Heart left ventricle (tissue), 16 donors: ENCODE measurements around the gene CDKL5. TPM values are rescaled to one million over a fixed set of nuclear protein-coding genes. Genes with fewer than 3 reads are reported as not detected.

Experiments used
- ATAC-seq, 4 donors: fragments of 200-7000 bp; cut with Tn5 transposase; one replicate each; pipeline ENCODE4 v1.9.1; 2020 to 2022; ENCODE audit warnings: moderate library complexity in 4 of 4, mild to moderate bottlenecking in 3 of 4, moderate number of reproducible peaks in 1 of 4
- DNase-seq, 5 donors: peaks; one replicate each; pipeline ENCODE4 v3.0.0-alpha.2; 2020
- H3K27ac ChIP-seq, 12 donors: fragments of 200-600 bp; sonication (generic) in 4 of 12; one replicate each; pipeline versions ENCODE4 v1.5.0 to v1.8.0; 2016 to 2022; ENCODE audit warnings: mild to moderate bottlenecking in 2 of 12
- H3K27me3 ChIP-seq, 9 donors: fragments of 200-600 bp; sonication (generic) in 2 of 9; one replicate each; pipeline versions ENCODE4 v1.5.1 to v1.8.0; 2016 to 2022; ENCODE audit warnings: mild to moderate bottlenecking in 3 of 9
- H3K36me3 ChIP-seq, 9 donors: fragments of 200-600 bp; sonication (generic) in 2 of 9; one replicate each; pipeline versions ENCODE4 v1.5.0 to v1.8.0; 2018 to 2022; ENCODE audit warnings: mild to moderate bottlenecking in 2 of 9
- H3K4me1 ChIP-seq, 12 donors: fragments of 200-600 bp; sonication (generic) in 4 of 12; one replicate each; pipeline versions ENCODE4 v1.5.0 to v1.8.0; 2016 to 2022; ENCODE audit warnings: mild to moderate bottlenecking in 3 of 12
- H3K4me3 ChIP-seq, 12 donors: fragments of 200-600 bp; sonication (generic) in 4 of 12; one replicate each; pipeline versions ENCODE4 v1.5.0 to v1.8.0; 2017 to 2022; ENCODE audit warnings: mild to moderate bottlenecking in 9 of 12, moderate library complexity in 4 of 12
- H3K9me3 ChIP-seq, 12 donors: fragments of 200-600 bp; sonication (generic) in 4 of 12; one replicate each; pipeline versions ENCODE4 v1.5.0 to v1.8.0; 2016 to 2022; ENCODE audit warnings: mild to moderate bottlenecking in 1 of 12
- CTCF ChIP-seq, 12 donors: fragments of 200-600 bp; sonication (generic) in 4 of 12; IDR thresholded peaks; one replicate each; pipeline versions ENCODE4 v1.5.0 to v1.8.0; 2018 to 2022; ENCODE audit warnings: antibody characterized with exemption in 12 of 12, mild to moderate bottlenecking in 5 of 12
- POLR2A ChIP-seq, 2 donors: fragments of 450-650 bp; IDR thresholded peaks; one replicate each; pipeline ENCODE4 v1.6.1; 2017; ENCODE audit warnings: antibody characterized with exemption in 2 of 2, mild to moderate bottlenecking in 2 of 2, moderate library complexity in 2 of 2
- WGBS, 4 donors: extraction: QIAGEN DNeasy Blood & Tissue Kit in 2 of 4; methylation state at CpG; one replicate each; pipeline versions ENCODE4 v1.1.5 to v1.1.7; 2013 to 2018; 5-methylcytosine and 5-hydroxymethylcytosine counted together
- intact Hi-C, 10 donors: fragments of 100-400 bp; cut with DNase I; formaldehyde crosslinking; loops; one replicate each; pipeline versions ENCODE4 v1.11.1 to v1.14.2; 2022
- polyA plus RNA-seq, 2 donors: library from polyadenylated mRNA; stranded (reverse); fragments of 200-250 nt; gene quantifications; one replicate each; pipeline ENCODE4 v1.2.3, GENCODE V29; 2013
- total RNA-seq, 9 donors: library from RNA; depleted of rRNA in 2 of 9; stranded (reverse); fragments of >200 nt in 2 of 9; fragmentation: NEBNext Ultra II Directional in 3 of 9; extraction: Animal tissue kit (Norgen Biotek cat#: 25700) in 3 of 9; gene quantifications; one replicate each; pipeline versions ENCODE4 v1.1.0 to v1.2.4, GENCODE V29; 2016 to 2023
- donor health status: ischemic (EF 13 %, LVEDD 7.1; RV severe dilation, severe dysfunction).
- donor health status: healthy with polysubstance abuse.
- donor health status: DM: no; HTN: yes; CAD: no.
- donor health status: DM: no; HTN: no; CAD: no.
- donor health status: ischemic (EF 25% LVEDD 6.9; RV normal size, moderate dysfunction).
- donor health status: ischemic (EF 25% LVEDD 5.7; RV mildly dilated, moderate dysfunction).
- donor health status: healthy.
- donor health status: DM: yes; HTN: yes; CAD: no.
- donor health status: ischemic (EF 35%, LVEDD 5.7; RV mildly dilated, moderate dysfunction).
- donor health status: nonischemic (EF 11% LVEDD 7.7; RV severe dilation, severe dysfunction).
- donor health status: DM: yes; HTN: yes; CAD: no.
- donor health status: PGD.
- donor health status: ischemic (EF 29% LVEDD 5.4; RV normal size, mild dysfunction).
- donor health status: nonischemic (EF 23%, LVEDD 6.1; RV moderate dilation, normal function).

Gene CDKL5
- total and polyA plus RNA-seq, 11 donors = 3.0 to 12.5 (median 9.3) TPM

- Histone ChIP-seq H3K27me3 (no peaks in the 10 kb centered on the region), H3K27ac (no peak overlapping the region), H3K36me3 (no peaks in the 10 kb centered on the region), H3K4me1 (no peaks in the 10 kb centered on the region), H3K9me3 (no peaks in the 10 kb centered on the region), H3K4me3 (no peak overlapping the region)
- TF ChIP-seq CTCF (IDR thresholded peaks at IDR 0.05) (no peak), POLR2A (IDR thresholded peaks at IDR 0.05) (no peak)
- DNase-seq (no peak), ATAC-seq (no peak)
- WGBS, 4 donors = 78 to 97% (median 85%) methylated on average over 2 of the region's 2 CpGs
- intact Hi-C loops = no loop called here
Measured at GRCh38 chrX:18638398-18638797, 213.0 kb downstream of the CDKL5 start.

GRCh38 chrX:18639280-18639679 is 213.9 kb downstream of the CDKL5 start:
- Histone ChIP-seq H3K27ac (no peak overlapping the region), H3K4me3 (no peak overlapping the region), H3K36me3 (no peaks in the 10 kb centered on the region), H3K4me1 (no peaks in the 10 kb centered on the region), H3K9me3 (no peaks in the 10 kb centered on the region), H3K27me3 (no peaks in the 10 kb centered on the region)
- TF ChIP-seq POLR2A (IDR thresholded peaks at IDR 0.05) = no peak
- TF ChIP-seq CTCF (IDR thresholded peaks at IDR 0.05) = no peak
- ATAC-seq (no peak), DNase-seq (no peak)
- intact Hi-C loops = no loop called here
- 90 to 100% (median 94%) methylated on average over 2 of the region's 2 CpGs for WGBS, 4 donors

- no peaks in the 10 kb centered on the region for H3K27me3 ChIP-seq
- no peak overlapping the region for H3K4me3 ChIP-seq
- H3K9me3 ChIP-seq = no peaks in the 10 kb centered on the region
- 47 to 65% (median 58%) methylated on average over 9 to 10 of the region's 10 CpGs for WGBS, 4 donors
- TF ChIP-seq CTCF (IDR thresholded peaks at IDR 0.05) = no peak
- TF ChIP-seq POLR2A (IDR thresholded peaks at IDR 0.05) = no peak
- H3K36me3 ChIP-seq = no peaks in the 10 kb centered on the region
- ATAC-seq = no peak
- intact Hi-C loops = no loop called here
- no peak for DNase-seq
- H3K4me1 ChIP-seq = no peaks in the 10 kb centered on the region
- no peak overlapping the region for H3K27ac ChIP-seq
Measured at GRCh38 chrX:18640686-18641085, 215.3 kb downstream of the CDKL5 start.

GRCh38 chrX:18643243-18643642 is 217.8 kb downstream of the CDKL5 start:
- intact Hi-C loops = no loop called here
- no peak overlapping the region for H3K27ac ChIP-seq
- WGBS, 4 donors = 80 to 94% (median 89%) methylated on average over 3 of the region's 3 CpGs
- no peaks in the 10 kb centered on the region for H3K4me1 ChIP-seq
- no peak for ATAC-seq
- no peaks in the 10 kb centered on the region for H3K36me3 ChIP-seq
- H3K9me3 ChIP-seq = no peaks in the 10 kb centered on the region
- TF ChIP-seq CTCF (IDR thresholded peaks at IDR 0.05) (no peak), POLR2A (IDR thresholded peaks at IDR 0.05) (no peak)
- DNase-seq = no peak
- H3K4me3 ChIP-seq = no peak overlapping the region
- H3K27me3 ChIP-seq = no peaks in the 10 kb centered on the region
